Effector memory CD4-positive, alpha-beta T cell (primary cell): ENCODE measurements around the gene PARD6G.

ENCODE experiments used
- DNase-seq, 3 donors: peaks; one replicate each; pipeline ENCODE4 v3.0.0-alpha.2; 2020
- H3K27ac ChIP-seq: 2 replicates; pipeline ENCODE4 v1.7.0; 2013; ENCODE audit warnings: mild to moderate bottlenecking, low read length, moderate library complexity; ENCODE audit not compliant: insufficient read depth, poor library complexity, severe bottlenecking
- H3K27me3 ChIP-seq: replicated peaks from 2 replicates; pipeline ENCODE4 v1.7.0; 2013; ENCODE audit warnings: mild to moderate bottlenecking, low read length; ENCODE audit not compliant: insufficient read depth, control insufficient read depth, poor library complexity, severe bottlenecking
- H3K36me3 ChIP-seq: 2 replicates; pipeline ENCODE4 v1.7.0; 2013; ENCODE audit warnings: mild to moderate bottlenecking, low read length, moderate library complexity; ENCODE audit not compliant: control insufficient read depth, insufficient read depth
- H3K4me1 ChIP-seq: 2 replicates; pipeline ENCODE4 v1.7.0; 2013; ENCODE audit warnings: low read length, mild to moderate bottlenecking; ENCODE audit not compliant: control insufficient read depth, insufficient read depth, poor library complexity, severe bottlenecking
- H3K4me3 ChIP-seq: 2 replicates; pipeline ENCODE4 v1.7.0; 2013; ENCODE audit warnings: low read length, low read depth, mild to moderate bottlenecking; ENCODE audit not compliant: insufficient read depth, poor library complexity, severe bottlenecking
- H3K9me3 ChIP-seq: 2 replicates; pipeline ENCODE4 v1.7.0; 2013; ENCODE audit warnings: mild to moderate bottlenecking, low read length, moderate library complexity; ENCODE audit not compliant: control insufficient read depth

PARD6G gene

GRCh38 chr18:80200171-80200931 lies 47.0 kb downstream of the PARD6G start:
- Histone ChIP-seq H3K4me3 (no peak overlapping the region), H3K4me1 (no peaks in the 10 kb centered on the region), H3K36me3 (no peaks in the 10 kb centered on the region), H3K27ac (no peak overlapping the region), H3K9me3 (no peaks in the 10 kb centered on the region), H3K27me3 (no peaks in the 10 kb centered on the region)
- no peak for DNase-seq

DNA sequence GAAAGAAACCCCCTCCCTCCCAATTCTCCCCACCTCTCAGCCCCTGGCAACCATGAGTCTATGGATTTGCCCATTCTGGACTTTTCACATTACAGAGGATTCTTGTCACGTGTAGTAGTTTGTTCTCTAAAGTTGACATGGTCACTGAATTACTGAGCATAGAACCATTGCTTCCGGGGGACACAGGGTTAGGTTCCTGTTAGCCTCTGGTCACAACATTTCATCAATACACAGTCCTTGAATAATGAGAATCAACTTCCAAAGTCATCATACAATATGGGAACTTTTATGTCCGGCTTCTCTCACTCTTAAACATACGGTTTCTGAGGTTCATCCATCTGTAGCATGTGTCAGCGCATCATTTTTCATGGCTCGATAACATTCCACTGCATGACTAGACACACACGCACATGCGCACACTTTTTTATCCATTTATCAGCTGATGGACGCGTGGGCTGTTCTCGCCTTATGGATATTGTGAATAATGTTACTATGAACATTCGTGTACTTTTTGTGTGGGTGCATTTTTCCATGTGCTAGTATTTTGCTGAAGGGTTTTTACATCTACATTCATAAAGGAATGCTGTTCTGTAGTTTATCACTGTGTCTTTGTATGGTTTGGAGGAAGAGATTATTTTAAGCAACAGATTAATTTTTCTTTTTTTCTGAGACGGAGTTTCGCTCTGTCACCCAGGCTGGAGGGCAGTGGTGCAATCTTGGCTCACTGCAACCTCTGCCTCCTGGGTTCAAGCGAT lies 48.1 kb downstream of the PARD6G start:
- Histone ChIP-seq H3K27ac (no peak overlapping the region), H3K4me3 (no peak overlapping the region), H3K4me1 (no peaks in the 10 kb centered on the region), H3K27me3 (no peaks in the 10 kb centered on the region), H3K36me3 (no peaks in the 10 kb centered on the region), H3K9me3 (no peaks in the 10 kb centered on the region)
- DNase-seq, result no peak

DNA sequence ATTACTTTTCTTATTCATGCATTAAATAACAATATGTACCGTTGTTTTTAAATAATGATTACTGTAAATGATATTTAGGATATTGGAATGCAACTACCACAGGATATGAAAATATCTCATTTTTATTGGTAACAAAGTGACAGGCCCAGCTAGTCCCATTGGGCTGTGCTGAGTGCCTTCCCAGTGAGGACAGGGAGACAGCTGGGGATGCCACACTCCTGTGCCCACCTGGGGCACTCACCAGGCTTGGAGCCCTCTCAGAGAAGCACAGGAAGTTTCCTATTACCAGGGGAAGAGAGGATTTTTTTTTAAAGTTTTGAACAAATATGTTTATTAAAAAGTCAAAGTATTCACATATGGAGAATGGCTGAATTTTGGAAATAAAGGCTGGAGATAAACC lies 48.9 kb downstream of the PARD6G start:
- H3K4me1 ChIP-seq, result no peaks in the 10 kb centered on the region
- no peaks in the 10 kb centered on the region for H3K36me3 ChIP-seq
- no peak for DNase-seq
- no peak overlapping the region for H3K27ac ChIP-seq
- H3K4me3 ChIP-seq, result no peak overlapping the region
- H3K9me3 ChIP-seq, result no peaks in the 10 kb centered on the region
- no peaks in the 10 kb centered on the region for H3K27me3 ChIP-seq

DNA sequence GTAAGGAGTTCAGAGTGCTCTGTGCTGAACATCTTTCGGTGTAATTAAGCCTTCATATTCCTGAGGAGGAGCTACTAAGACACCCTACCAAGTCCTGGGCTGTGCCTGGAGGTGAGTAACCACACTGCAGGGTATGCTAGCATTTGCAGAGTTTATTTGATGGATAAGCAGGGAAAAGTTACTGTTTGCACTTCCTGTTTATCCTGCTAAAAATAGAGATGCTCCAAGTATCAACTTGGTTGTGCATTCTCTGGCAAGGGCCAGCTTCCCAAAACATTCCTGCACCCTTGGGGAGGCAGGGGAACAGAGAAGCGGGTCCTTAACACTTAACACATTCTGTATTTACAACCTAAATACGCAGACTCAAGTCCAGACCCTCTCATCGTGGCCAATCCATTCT lies 49.8 kb downstream of the PARD6G start:
- Histone ChIP-seq H3K4me3 (no peak overlapping the region), H3K9me3 (no peaks in the 10 kb centered on the region), H3K27me3 (no peaks in the 10 kb centered on the region), H3K4me1 (no peaks in the 10 kb centered on the region), H3K27ac (no peak overlapping the region), H3K36me3 (no peaks in the 10 kb centered on the region)
- no peak for DNase-seq

DNA sequence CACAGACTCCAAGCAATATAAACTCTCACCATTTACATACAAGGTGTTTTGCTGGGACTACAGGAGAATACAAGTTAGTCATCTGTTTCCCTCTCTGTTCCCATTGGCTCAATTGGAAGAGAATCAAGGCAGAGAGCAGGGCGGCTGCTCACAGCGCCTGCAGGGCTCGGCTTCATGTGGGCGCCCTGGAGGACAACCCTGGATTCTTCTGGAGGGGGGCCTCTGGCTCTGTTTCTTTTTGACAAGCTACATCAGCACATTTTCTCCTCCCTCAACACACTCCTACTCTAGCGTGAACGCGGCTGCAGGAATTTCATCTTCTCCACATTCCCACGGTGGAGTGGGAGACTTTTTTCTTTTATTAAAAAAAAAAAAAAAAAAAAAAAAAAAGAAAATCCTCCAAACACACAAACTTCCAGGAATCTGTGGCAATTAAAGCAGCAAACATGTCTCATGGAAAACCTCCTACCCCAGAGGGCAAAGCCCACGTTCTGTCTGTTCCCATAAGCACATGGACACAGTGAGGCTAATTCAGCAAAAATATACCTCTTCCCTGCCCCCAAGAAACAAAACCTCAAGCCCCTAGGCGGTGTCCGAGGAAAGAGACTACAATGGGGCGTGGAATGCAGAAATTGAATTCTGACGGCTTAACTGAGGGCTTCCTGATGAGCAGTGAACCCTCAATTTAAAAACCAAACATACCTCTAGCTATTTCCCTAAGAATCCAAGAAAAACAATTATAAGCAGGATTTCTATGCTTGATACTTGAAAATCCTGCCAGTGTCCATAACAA lies 50.6 kb downstream of the PARD6G start:
- Histone ChIP-seq H3K36me3 (no peaks in the 10 kb centered on the region), H3K4me3 (no peak overlapping the region), H3K9me3 (no peaks in the 10 kb centered on the region), H3K27me3 (no peaks in the 10 kb centered on the region), H3K27ac (no peak overlapping the region), H3K4me1 (no peaks in the 10 kb centered on the region)
- no peak for DNase-seq

DNA sequence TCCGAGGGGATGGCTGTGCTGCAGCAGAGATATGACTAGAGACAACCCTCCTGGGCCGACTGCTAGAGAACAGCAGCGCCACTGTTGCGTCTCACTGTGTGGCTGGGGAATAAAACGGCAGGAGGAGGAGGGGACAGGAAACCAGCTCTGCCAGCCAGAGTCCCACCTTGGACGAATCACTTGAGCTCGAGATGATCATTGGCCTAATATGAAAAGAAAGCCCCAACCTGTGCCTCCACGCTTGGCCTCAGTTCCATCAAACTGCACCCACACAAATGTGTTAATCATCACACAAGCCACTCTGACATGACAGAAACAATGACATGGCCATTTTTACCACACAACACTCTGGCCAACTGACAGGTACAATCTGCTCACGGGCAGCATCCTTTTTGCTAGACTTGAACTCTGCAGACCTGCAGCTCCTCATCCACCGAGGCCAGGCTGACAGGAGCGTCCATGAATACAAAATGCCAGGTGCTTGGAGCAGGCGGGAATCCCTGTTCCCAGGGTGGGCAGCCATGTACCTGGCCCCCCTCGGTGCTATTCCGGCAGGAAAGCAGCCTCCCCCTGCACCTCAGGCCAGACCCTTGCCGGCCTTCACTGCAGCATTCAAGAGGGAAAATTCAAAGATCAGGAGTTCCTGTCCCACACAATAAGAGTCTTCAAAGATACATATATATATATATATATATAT lies 52.3 kb downstream of the PARD6G start:
- no peak overlapping the region for H3K27ac ChIP-seq
- no peaks in the 10 kb centered on the region for H3K9me3 ChIP-seq
- DNase-seq, result no peak
- no peaks in the 10 kb centered on the region for H3K4me1 ChIP-seq
- H3K4me3 ChIP-seq, result no peak overlapping the region
- no peaks in the 10 kb centered on the region for H3K27me3 ChIP-seq
- H3K36me3 ChIP-seq, result no peaks in the 10 kb centered on the region

GRCh38 chr18:80193701-80194100 lies 53.6 kb downstream of the PARD6G start:
- no peaks in the 10 kb centered on the region for H3K27me3 ChIP-seq
- no peak overlapping the region for H3K27ac ChIP-seq
- no peak overlapping the region for H3K4me3 ChIP-seq
- no peaks in the 10 kb centered on the region for H3K9me3 ChIP-seq
- DNase-seq, result no peak
- H3K4me1 ChIP-seq, result no peaks in the 10 kb centered on the region
- H3K36me3 ChIP-seq, result no peaks in the 10 kb centered on the region

GRCh38 chr18:80192653-80193385 lies 54.5 kb downstream of the PARD6G start:
- Histone ChIP-seq H3K4me3 (no peak overlapping the region), H3K27ac (no peak overlapping the region), H3K36me3 (no peaks in the 10 kb centered on the region), H3K27me3 (no peaks in the 10 kb centered on the region), H3K9me3 (no peaks in the 10 kb centered on the region), H3K4me1 (no peaks in the 10 kb centered on the region)
- no peak for DNase-seq

DNA sequence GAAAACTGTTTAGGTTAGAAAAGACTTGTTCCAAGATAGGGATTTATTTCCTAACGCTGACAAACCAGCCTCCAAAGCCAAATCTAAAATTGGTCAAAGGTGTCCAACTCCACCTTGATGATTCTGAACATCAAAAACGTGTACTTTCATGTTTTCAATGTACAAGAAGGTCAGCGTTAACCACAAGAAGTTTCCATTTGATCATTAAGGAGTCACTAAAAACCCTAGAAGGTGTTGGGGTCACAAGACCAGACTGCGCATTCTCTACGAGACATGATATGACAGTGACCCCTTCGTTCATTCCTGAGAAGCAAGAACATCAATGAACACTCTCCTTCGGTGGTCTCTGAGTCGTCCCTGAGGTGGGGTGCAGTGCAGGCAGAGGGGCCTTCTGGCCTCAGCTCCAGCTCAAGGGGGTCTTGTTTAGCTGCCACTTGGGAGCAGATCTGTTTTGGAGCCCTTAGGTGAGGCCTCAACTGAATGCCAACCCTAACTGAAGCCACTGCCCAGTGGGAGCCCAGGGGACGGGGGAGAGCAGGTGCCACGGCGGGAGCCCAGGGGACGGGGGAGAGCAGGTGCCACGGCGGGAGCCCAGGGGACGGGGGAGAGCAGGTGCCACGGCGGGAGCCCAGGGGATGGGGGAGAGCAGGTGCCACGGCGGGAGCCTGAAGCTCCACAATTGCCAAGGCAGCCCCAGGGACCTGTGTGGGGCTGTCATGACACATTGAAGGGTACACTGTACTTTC lies 55.2 kb downstream of the PARD6G start:
- Histone ChIP-seq H3K27me3 (no peaks in the 10 kb centered on the region), H3K4me1 (no peaks in the 10 kb centered on the region), H3K4me3 (no peak overlapping the region), H3K9me3 (no peaks in the 10 kb centered on the region), H3K36me3 (no peaks in the 10 kb centered on the region), H3K27ac (no peak overlapping the region)
- no peak for DNase-seq
